Esophagus muscularis mucosa (tissue), 3 donors: ENCODE measurements around the gene PHACTR1.

ENCODE experiments used
- CTCF ChIP-seq, 3 experiments: fragments of 200-600 bp in 2 of 3; fragments of 450-650 bp in 1 of 3; sonication (generic) in 2 of 3; IDR thresholded peaks; one replicate each; pipeline ENCODE4 v1.5.1; 2017 to 2019; ENCODE audit warnings: antibody characterized with exemption in 3 of 3, mild to moderate bottlenecking in 2 of 3, moderate library complexity in 1 of 3
- EP300 ChIP-seq: sonication (generic); formaldehyde crosslinking; IDR thresholded peaks from one replicate; pipeline ENCODE4 v1.6.1; 2017; ENCODE audit warnings: antibody characterized with exemption

DNA sequence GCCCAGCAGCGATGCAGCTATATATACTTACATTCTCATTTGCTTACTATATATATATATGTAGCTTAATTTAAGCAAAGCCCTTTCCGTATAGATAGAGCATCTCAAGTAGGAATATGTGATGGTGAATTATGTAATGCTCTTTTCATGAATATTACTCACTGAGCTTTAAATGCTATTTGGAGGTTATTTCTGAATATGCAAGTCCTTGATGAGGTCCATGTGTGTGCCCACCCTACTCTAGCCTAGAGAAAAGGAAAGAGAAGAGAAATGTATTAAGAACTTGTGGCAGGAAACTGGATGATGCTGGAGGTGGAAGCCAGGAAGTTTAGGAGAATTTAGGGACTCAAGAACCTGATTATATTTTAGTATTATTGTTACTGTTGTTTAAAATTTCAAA is 63.2 kb downstream of the PHACTR1 start:
- TF ChIP-seq CTCF (IDR thresholded peaks at IDR 0.05) = no peak
- TF ChIP-seq EP300 = no peak
